GM18870 (cell line): ENCODE measurements around the gene SELENOH.

Experiments
- ATAC-seq: cut with Tn5 transposase; IDR thresholded peaks from one replicate; pipeline ENCODE4 v1.9.1; 2021; ENCODE audit warnings: moderate library complexity; ENCODE audit not compliant: unreplicated experiment

Gene SELENOH

DNA sequence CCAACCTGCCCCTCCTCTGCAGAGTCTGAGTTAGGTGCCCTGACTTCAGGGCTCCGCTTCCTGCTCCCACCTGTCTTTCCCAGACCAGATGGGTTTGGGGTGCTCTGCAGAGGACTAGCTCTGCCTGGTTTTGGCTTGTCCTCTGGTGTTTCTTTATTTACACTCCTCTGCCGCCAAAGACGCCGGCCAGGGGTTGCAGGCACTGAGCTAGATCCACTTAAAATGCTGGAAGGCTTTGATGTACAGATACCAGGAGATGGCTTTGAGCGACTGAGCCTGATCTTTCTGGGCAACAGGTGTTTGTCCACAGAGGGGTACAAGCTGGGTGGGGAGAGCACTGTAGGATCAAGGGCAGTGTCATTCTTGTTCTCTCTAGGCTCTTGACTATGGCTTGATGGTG, 3.9 kb downstream of the SELENOH start:
- no peak for ATAC-seq

DNA sequence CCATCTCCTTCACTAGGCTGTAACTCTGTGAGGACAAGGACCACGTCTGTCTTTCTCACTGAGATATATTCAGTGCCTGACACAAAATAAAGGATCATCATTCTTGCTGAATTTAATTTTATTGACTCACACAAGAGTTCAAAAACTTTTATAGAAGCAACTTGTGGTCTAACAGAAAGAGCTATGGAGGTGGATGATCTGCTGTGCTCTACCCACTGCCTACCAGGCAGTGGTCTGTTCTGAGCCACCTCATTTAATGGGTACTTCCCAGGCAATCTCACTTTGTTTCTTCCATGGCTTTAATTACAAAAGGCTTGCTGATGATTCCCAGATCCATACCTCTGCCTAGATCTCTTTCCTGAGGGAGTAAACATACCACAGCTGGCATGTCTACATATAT, 5.6 kb downstream of the SELENOH start:
- no peak for ATAC-seq

DNA sequence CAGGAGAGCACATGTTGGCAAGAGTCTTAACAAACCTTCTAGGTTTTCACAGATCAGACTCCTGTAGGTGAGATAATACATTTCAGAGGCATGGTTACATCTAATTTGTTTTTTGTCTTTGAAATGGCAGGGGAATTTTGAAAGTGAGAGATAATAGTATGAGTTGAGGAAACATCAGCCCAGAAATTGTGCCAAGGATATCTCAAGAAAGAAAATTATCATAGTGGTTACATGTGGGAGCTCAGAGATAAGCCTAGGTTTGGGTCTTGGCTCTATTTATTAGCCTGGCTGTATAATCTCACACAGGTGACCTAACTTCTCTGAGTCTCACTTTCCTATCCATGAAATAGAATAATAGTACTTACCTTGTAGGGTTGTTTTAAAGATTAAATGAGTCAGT, 9.9 kb downstream of the SELENOH start:
- ATAC-seq = no peak

DNA sequence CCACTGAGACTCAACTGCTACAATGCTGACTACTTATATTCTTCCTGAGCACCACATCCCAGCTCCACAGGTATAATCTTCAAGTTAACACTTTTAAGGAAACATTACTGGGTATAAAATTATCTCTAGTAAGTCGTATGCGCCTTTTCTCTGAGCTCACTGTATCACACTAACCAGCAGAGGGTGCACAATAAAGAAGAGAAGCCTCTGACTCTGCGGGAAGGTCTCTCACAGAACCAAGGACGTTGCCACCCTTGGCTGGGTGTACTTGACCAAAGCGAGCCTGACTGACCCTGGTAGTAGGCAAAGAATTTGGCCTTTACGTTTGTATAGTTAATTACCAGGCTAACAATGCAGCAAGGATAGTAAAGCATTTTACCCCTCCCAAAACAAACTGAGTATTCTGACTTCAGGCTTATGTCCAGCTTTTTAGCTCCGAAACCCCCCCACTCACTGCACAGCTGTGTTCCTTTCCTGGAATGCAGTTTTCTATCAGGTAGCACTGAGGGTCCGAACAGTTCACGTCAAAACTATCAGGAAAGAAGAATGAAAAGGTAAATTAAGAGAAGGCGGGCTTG, 10.5 kb downstream of the SELENOH start, which contains the start of gene BTBD18:
Gene BTBD18 (minus strand): TSS at position 144 of the 578 bp plus-strand sequence. CDS start 631 bp downstream, outside the sequence.
- no peak for ATAC-seq

DNA sequence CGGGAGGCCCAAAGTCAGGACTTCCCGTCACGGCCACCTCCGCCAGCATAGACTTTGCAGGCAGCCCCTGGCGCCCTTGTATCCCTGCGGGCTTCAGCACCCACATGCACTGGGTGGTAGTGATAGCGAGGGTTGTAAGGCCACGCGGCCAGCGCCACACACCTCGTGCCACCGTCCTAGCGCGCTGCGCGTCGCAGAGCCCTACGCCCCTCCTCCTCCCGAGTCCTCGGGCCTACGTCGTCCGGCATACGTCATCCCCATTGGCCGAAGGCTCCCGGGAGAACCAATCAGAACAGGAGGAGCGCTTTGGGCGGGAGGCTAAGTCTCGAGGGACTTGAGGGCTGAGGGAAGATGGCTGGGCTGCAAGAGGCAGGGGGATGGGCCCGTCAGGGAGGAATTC, 11.7 kb downstream of the SELENOH start:
- ATAC-seq = no peak

DNA sequence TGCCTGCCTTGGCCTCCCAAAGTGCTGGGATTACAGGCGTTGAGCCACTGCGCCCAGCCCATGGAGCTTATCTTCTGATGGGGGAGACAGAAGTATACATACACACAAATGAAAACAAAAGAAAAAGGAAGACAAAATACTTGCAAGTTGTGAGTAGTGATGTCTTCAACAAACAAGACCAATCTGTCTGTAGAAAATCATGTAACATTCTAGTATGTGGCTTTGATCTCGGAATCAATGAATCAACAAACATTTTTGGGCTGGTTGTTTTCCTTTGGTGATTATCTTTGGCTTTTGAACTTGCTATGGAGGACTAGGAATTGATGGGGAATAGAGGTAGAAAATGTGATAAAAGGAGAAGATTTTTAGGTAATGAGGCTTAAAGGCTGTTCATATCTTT, 16.9 kb downstream of the SELENOH start:
- ATAC-seq = no peak

DNA sequence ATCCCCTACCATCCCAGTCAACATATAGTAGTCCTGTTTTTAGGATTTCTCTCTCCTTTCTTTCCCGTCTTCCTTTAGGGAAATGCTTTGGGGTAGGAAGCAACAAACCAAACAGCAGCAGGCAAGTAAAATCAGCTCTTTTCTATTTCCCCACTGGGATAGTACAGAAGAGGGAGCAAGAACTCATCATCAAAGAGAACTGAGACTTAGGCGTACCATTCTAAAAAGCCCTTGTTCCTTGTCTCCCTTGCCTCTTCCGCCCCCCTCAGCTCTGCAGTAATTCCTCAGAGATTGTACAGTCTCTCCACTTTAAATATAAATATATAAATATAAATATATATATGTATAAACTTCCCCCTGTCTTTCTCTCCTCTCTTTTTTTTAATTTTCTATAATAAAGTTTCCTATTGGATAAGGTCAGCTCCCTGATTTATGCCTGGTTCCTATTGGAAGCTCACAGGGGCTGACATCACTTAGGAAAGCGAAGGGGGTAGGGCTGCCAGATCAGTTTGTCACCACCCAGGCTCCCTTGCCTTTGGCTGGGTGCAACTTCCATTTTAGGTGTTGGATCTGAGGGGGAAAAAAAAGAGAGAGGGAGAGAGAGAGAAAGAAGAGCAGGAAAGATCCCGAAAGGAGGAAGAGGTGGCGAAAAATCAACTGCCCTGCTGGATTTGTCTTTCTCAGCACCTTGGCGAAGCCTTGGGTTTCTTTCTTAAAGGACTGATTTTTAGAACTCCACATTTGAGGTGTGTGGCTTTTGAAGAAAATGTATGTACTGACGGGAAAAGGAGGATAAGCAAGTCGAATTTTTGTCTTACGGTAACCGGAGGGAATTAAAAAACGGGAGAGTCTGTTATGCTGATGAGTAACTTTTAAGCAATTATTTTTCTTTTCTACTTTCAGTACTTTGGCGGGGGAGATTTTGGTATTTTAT, 20.3 kb downstream of the SELENOH start, which contains the start of gene CTNND1:
Gene CTNND1 (plus strand): TSS at position 502 of the 934 bp plus-strand sequence. CDS start 29,677 bp downstream, outside the sequence.
- ATAC-seq = peak; percentile 83

DNA sequence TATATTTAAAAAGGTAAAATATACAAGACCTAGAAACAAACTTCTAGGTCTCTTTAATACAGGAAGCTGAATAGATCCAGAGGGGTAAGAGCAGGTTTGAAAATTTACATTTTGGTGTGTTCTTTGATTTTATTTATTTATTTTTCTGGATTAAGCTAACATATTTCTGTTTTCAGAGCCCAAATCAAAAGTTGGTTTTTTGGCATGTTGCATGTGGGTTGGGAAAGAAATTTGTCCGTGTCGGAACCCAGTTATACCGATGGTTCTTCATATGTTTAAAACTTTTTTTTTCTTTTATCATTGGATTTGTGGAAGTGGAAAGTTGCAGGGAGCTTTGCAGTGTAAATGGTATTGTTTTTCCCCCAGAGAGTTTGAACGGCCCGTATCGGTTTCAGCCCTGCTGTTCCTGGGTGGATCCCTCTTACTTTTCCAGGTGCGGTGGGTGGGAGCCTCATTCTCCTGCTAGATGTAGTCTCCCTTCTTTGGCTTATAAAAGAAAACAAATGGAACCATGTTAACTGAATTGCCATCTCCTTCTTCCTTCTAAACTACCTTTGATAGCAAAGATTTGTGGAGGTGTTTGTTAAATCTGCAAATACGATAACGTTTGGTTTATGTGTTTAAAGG, 21.1 kb downstream of the SELENOH start:
- ATAC-seq = no peak

DNA sequence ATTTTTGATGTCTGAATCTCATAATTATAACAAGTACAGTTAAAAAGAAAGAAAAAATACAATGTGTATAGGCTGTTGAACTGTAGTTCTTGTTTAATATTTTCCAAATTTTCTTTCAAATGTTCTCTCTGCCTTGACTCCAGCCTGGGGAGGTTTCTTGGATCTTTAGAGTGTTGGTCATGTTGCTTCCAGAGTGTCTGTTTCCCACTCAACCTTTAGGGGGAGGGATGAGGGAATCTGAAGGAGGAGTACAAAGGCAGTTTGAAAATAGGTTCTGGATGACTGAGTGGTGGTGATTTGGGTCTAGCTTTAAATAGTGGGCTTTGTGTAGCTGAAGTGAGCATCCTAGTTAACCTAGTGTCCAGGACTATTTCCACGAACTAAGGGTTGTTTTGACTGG, 22.3 kb downstream of the SELENOH start:
- no peak for ATAC-seq

DNA sequence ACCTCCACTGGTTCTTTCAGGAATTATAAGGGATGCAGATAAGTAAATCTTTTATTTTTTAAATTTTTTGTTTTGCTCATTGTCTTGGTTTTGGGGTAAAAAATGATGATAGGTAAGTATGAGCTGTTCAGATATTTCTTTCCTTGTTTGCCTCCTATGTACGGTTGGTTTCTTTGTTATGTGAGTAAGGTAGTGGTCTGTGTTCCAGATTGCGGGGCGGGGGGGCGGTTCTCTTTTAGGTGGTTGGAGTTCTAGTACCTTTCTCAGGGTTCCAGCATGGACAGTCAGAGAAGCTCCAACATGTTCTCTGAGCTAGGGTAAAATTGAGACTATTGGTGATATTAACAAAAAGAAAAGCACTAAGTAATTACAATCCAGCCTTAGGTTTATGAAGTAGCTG, 22.7 kb downstream of the SELENOH start:
- ATAC-seq = no peak

DNA sequence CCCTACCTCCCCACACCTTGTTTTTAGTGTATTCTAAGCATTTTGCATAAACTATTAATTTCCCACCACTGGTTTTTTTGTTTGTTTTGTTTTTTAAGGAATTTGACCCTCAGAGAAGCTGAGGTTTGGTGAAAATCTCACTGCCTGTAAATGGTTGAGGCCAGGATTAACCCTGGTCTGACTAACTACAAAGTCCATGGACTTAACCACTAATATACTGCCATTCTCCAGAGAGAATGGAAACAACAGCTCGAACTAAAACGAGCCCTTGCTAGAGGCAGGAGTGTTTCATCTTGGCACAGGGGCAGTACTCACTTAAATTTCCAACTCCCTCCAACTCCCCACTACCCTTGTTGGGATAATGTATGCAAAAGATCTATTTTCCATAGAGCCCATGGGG, 23.3 kb downstream of the SELENOH start:
- no peak for ATAC-seq

DNA sequence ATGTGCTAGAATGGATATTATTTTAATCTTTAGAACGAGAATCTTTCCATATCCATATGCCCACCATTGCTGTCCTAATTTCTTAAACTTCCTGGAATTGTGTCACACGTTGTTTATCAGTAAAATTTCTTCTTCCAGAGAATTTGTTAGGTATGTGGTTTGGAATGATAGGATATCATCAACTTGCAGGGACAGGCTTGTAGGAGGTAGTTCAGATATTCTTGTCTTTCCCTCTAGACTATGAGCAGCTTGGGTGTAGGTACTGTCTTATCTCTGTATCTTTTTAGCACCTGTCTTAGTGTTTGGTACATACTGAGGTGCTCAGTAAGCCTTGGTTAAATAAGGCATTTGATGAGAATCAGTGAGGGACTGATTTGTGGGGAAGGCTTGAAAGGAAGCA, 23.7 kb downstream of the SELENOH start:
- ATAC-seq = no peak

DNA sequence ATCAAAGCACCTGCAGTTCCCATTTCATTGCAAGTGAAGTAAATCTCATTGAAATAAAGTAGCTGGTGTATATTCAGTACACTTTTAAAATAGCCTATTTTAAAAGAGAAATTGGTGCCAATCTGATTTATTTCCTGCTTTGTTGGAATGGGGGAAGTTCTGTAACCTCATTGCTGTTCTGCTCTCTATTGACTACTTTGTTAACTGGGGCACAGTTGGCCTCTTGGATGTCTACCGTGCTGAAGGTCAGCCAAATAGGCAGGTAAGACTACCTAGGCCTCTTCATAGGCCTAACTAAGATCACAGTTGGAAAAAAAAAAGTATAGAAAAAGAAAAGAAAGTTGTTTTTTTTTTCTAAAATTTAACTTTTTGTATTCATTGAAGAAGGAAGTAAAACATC, 29.5 kb downstream of the SELENOH start:
- ATAC-seq = no peak

DNA sequence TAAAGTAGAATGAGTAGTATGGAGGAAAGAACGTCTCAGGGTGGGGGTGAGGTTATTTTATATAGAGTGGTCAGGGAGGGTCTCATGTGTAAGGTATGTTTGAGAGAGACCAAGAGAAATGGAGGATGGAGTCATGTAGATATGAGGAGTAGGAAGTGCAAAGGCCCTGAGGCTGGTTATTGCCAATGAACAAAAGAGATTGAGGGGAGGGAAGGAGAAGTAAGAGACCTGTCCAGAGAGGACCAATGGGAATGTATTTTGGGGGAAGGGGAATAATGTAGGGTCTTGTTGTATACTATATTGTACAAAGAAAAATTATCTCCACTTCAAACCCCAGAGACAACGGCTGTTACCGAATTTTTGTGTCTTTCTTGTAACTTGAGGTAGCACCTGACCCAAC, 30.1 kb downstream of the SELENOH start:
- no peak for ATAC-seq

DNA sequence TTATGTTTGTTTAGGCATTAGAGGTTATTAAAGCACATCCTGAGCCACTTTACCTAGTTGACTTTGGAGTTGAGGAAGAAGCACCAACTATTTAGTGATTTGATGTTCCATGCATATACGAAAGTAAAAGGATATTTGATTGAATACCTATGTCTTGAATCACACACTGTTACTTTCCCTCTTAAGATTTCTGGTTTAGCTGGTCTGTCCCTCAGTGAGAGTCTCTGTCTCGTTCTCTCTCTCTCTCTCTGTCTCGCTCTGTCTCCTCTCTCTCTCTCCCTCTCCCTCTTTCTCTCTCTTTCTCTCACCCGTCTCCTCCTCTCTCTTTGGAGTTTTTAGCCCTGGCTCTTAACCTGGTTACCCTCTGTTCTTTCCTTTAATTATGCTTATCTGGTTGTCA, 31.3 kb downstream of the SELENOH start:
- ATAC-seq = no peak

DNA sequence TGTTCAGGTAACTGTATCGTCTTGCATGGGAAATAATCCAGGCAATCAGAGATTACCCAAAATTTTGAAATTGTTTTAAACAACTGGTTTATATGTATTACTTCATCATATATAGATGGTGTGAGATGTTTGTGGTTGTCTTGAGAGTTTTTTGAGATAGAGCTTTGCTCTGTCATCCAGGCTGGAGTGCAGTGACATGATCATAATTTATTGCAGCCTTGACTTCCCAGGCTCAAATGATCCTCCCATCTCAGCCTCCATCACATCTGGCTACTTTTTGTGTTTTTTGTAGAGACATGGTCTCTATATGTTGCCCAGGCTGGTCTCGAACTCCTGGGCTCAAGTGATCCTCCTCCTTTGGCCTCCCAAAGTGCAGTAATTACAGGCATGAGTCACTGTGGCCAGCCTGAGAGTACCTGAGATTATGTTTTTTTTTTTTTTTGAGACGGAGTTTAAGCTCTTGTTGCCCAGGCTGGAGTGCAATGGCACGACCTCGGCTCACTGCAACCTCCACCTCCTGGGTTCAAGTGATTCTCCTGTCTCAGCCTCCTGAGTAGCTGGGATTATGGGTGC, 31.8 kb downstream of the SELENOH start:
- no peak for ATAC-seq

DNA sequence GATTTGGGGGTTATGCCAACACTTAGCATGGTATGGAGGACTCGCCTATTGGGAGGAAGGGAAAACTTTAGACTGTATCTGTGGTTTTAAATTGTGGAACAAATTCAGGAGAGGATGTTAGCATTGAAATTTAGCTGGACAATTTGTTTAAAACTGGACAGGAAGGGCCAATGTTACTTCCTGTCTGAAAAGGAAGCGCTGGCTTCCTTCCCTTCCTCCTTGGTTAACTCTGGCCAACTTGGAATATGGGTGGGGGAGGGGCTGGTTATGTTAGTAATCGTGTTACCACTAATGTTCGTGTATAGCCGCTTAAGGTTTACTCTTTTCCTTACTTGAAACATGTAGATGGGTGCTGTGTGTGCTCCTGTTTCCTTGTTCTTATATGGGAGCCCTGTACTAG, 34.2 kb downstream of the SELENOH start:
- ATAC-seq = no peak

DNA sequence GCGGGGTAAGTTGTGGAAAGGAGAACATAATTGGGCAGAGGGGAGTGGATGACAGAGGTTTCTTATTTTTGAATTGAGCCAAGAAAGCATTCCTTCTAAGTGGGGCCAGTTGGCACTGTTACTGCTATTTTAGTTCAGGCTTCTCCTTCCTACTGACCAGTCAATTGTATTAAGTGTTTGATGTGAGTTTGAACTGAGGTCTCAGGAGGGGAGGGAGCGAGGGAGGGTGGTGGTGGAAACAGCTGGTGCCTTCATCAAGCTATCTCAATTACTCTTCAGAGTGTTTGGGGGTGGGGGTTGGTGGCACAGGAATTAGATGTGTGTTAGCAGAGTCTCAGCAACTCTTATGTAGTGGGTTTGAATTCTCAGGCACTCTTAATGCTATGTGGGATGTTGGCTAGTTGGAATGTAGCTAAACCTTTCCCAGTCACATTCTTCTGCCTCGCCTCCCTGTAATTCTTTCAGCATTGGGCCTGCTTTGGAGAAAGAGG, 34.8 kb downstream of the SELENOH start:
- no peak for ATAC-seq

DNA sequence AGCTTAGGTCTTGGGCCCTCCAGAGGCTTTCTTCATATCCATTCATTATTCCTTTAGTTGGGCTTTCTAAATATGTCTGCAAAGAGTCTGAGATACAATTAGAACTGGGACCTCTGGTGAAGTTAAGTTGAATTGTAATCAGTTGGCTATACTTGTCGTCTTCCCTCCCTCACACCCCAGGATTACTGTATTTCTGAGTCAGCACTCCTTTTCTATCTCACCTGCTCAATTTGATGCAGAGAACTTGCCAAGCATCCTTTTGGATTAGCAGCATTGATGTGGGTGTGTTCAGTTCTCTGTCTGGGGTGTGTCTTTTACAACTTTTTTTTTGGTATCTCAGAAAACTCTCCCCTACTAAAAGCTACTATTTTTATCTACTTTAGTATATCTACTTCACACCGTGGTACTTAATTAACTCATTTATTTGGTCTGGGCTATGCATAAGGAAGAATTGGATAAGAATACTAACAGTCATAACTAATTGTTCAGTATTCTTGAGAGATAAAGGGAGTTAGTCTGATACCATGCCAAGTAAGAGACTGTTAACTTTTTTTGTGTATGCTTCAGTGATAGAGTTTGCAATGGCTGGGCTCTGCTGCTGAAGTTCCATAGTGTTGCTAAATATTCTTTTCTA, 35.4 kb downstream of the SELENOH start:
- ATAC-seq = no peak

DNA sequence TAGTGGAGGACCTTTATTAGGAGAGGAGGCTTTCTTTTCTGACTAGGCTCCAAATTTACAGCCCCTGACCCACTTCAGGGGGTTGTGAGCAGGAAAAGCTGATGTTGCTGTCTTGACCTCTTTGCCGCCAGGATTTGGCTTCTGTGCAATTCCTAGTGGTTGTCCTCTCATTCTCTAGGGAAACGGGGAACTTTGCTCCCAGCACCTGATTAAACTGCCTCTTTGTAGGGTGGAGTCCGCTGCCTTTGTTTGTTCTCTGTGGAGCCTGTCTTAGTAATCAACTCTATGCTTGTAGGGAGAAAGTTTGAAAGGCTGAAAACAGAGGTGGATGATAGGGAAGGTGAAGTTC, 36.7 kb downstream of the SELENOH start:
- ATAC-seq = no peak
